ENCODE measurements around the gene CDKN2B. TPM values are rescaled to one million over a fixed set of nuclear protein-coding genes. Genes with fewer than 3 reads are reported as not detected.

CDKN2B gene
- total and polyA plus RNA-seq, 10 donors = 1.5 to 25.7 (median 9.1) TPM

- H3K9me3 ChIP-seq = no peaks in the 10 kb centered on the region
- peaks cover 0 to 7% (median 0%) of the 10 kb centered on the region in 6 donors for H3K4me1 ChIP-seq
- no peak for DNase-seq
- peaks cover 0 to 94% (median 36%) of the 10 kb centered on the region in 7 donors for H3K27me3 ChIP-seq (replicated peaks in 1 of 7)
- H3K36me3 ChIP-seq = no peaks in the 10 kb centered on the region
- H3K27ac ChIP-seq = no peak overlapping the region
- H3K4me3 ChIP-seq = no peak overlapping the region
- TF ChIP-seq CTCF (IDR thresholded peaks at IDR 0.05 in 8 of 11, conservative IDR thresholded peaks at IDR 0.05 in 3 of 11) (no peak), POLR2AphosphoS5 (IDR thresholded peaks at IDR 0.05) (no peak), POLR2A (IDR thresholded peaks at IDR 0.05) (no peak)
- intact Hi-C loops (cut with DNase I; ENCODE audit: low total_unique reads) = no loop called here
Observed at GRCh38 chr9:21984101-21984500, 25.0 kb downstream of the CDKN2B start.

- TF ChIP-seq POLR2A (IDR thresholded peaks at IDR 0.05) (no peak), POLR2AphosphoS5 (IDR thresholded peaks at IDR 0.05) (no peak), CTCF (IDR thresholded peaks at IDR 0.05 in 8 of 11, conservative IDR thresholded peaks at IDR 0.05 in 3 of 11) (no peak)
- no peak for DNase-seq
- peaks cover 0 to 94% (median 37%) of the 10 kb centered on the region in 7 donors for H3K27me3 ChIP-seq (replicated peaks in 1 of 7)
Observed at GRCh38 chr9:21983561-21983935, 25.6 kb downstream of the CDKN2B start.

GRCh38 chr9:21982861-21983560 lies 26.1 kb downstream of the CDKN2B start:
- intact Hi-C loops (cut with DNase I; ENCODE audit: low total_unique reads) = no loop called here
- H3K27me3 ChIP-seq (replicated peaks in 1 of 7) = peaks cover 0 to 94% (median 37%) of the 10 kb centered on the region in 7 donors

More at GRCh38 chr9:21983561-21983935, 25.6 kb downstream of the CDKN2B start:
- Histone ChIP-seq H3K9me3 (no peaks in the 10 kb centered on the region), H3K27ac (no peak overlapping the region), H3K4me1 (peaks cover 0 to 7% (median 0%) of the 10 kb centered on the region in 6 donors), H3K4me3 (no peak overlapping the region), H3K36me3 (no peaks in the 10 kb centered on the region)
- WGBS, 5 donors = 56 to 74% (median 58%) methylated on average over 1 of the region's 1 CpG
- intact Hi-C loops (cut with DNase I; ENCODE audit: low total_unique reads) = no loop called here

More at GRCh38 chr9:21982861-21983560, 26.1 kb downstream of the CDKN2B start:
- WGBS, 5 donors = 57 to 87% (median 76%) methylated on average over 1 of the region's 1 CpG
- Histone ChIP-seq H3K4me3 (no peak overlapping the region), H3K4me1 (peaks cover 0 to 7% (median 0%) of the 10 kb centered on the region in 6 donors), H3K9me3 (no peaks in the 10 kb centered on the region), H3K27ac (no peak overlapping the region), H3K36me3 (no peaks in the 10 kb centered on the region)
- DNase-seq = no peak
- TF ChIP-seq CTCF (IDR thresholded peaks at IDR 0.05 in 8 of 11, conservative IDR thresholded peaks at IDR 0.05 in 3 of 11) = no peak
- no peak for TF ChIP-seq POLR2A (IDR thresholded peaks at IDR 0.05)
- TF ChIP-seq POLR2AphosphoS5 (IDR thresholded peaks at IDR 0.05) = no peak
